ENCODE data around the gene IRF2.

DNA sequence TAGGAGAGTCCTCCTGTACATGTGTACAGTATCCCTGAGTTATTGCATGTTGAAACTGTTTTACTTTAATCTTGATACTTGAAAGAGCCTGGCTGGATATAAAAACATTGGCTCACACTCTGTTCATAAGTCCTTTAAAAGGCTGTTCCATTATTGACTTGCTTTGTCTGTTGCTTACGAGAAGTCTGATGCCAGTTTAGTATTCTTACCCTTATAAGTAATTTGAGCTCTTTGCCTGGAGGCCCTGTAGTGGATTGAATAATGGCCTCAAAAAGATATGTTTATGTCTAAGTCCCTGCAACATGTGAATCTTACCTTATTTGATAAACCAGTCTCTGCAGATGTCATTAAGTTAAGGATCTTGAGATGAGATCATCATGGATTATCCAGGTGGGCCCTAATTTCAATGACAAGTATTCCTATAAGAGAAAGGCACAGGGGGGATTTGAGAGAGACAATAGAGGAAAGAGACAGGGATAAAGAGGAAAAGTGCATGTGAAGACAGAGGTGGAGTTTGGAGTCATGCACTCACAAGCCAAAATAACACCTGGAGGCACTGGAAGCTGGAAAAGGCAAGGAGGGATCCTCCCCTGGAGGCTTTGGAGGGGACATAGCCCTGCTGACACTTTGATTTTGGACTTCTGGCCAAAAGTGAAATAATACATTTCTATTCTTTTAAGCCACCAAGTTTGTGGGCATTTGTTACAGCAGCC lies 98.1 kb downstream of the IRF2 start:
- TF ChIP-seq CTCF (conservative IDR thresholded peaks at IDR 0.05) (no peak), ZFX (IDR thresholded peaks at IDR 0.05) (no peak)

Data from C4-2B (cell line).